Stimulated activated CD4-positive, alpha-beta T cell treated with anti-CD3 and anti-CD28 coated beads, Interleukin-4, amount 100 ng/mL, for 1 hour (primary cell): ENCODE results near the gene SPATA1.

Experiments used
- DNase-seq: peaks from one replicate; pipeline ENCODE4 v3.0.0-alpha.2; 2020

Gene SPATA1

GRCh38 chr1:84597011-84597410, 90.8 kb downstream of the SPATA1 start:
- no peak for DNase-seq

DNA sequence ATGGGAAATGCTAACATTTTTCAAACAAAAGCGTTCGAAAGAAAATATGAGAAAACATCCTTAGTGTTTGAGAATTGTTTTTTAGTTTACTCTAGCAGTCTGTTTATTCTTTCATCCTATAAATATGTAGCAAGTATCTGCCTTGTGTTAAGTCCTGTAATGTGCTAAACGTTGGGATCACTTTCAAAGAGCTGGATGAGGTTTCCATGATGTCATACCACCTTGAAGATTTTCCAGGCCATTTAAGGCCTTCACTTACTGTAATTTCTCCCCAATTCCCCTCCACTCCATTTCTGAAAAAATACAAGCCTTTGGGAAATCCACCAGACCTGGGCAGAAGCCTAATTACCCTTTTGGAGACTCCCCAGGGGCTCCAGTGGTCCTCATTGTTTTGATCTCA, 92.2 kb downstream of the SPATA1 start:
- no peak for DNase-seq

DNA sequence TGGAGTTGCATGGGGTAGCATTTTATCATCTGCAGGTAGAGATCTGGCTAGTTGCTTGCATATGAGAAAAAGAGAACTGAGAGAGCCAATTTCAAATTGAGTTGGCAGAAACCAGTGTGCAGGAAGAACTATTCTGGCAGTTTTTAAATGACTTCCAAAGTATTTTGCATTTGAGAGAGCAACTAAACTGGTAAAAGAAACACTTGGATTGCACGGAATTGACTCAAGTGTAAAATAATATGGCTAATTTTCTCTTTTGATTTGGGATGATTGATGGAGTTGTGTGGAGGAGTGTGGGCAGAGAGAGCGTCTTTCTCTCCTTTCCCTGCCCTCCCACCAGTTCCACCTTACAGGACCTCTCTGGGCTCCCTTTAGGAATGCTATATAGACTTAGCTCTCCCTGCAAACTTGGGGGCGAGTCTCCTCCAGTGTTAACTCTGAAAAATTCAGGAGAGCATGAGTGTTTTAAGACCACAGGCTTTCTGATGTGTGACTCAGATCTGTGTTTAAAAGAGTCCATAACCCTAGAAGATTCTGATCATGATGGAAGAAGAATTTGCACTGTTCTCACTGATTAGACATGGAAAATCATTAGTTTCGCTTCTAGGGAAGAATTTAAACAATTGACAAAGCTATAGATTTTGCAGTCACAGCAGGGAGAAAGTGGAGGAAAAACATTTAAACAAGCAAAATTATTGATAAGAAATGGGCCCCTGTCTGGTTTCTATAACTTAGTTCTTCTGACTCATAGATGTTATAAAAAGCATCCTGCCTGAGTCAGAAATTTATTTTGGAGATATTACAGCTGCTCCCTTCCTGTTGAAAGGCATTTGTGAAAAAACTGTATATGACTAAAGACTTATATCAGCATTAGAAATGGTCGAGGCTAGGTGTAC, 92.9 kb downstream of the SPATA1 start:
- DNase-seq = no peak

DNA sequence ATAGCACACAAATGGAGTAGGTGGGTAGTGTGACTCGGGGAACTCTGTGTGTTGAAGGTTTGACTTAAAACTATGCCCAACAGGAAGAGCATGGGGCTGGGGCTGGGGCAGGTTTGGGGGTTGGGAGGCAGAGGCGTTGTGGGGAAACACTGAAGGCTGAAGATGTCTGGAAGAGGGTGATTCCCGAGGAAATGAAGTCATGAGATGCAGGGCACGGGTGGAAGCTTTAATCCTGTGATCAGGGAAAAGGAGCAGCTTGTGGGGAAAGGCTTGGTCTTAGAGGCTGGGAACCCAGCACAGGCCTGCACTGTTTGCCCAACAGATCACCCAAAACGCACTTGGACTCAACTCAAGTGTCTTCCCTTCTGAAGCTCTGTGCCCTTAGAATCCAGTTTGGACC, 94.6 kb downstream of the SPATA1 start:
- no peak for DNase-seq

DNA sequence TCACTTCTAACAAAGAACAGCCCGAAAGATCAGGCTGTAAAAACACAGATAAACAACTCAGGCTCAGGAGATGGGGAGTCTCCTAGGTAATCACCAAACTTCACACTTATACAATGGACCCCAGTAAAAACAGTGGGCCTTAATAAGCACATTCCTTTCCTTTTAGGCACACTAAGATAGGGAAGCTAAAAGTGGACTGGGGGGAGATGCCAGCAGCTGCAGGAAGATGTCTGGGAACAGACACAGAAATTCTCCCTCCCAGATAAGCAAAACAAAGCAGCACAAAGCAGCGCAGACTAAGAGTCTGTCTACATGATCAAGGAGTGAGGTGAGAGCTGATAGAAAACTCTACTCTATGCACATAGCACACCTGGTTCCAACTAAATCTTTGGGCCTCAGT, 97.0 kb downstream of the SPATA1 start:
- DNase-seq = no peak

DNA sequence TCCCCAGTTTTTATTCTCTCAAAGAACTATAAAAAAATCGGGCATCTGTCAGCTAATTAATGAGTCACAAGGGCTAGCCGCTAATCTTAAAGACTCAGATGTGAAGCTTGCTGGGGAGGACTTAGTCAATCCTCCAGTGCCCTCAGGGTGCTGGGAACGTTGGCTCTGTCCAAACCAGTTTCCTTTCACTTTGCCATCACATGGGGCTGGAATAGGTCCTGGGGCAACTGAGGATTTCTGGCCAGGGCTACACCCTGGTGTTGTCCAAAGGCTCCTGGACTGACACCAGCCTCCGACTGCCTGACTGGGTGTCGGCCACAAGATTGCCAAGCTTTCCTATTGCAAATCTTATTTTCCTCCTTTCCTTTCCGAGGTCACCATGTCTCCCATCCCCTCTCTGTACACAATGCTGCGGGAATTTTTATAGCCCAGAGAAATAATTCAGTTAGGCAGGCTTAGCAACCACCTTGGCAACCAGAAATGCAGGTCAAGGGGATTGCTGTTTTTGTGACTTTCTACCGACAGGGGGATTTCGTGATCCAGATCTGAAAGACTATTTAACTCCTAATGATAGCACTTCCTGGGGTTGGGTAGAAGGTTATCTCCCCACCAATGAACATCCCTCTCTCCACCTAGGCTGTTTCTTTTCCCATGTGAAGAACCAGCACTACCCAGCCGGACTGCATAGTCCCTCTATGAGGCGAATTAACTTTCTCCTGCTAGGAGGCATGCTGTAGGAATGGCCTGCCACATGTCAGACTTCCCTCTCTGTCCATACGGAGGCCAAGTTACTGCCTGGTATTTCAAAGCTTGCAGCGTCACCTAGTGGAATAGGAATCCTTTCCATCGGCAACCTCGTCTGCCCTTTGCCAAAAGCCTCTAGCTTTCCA, 98.0 kb downstream of the SPATA1 start:
- no peak for DNase-seq

GRCh38 chr1:84605157-84605556, 99.0 kb downstream of the SPATA1 start:
- DNase-seq = no peak

DNA sequence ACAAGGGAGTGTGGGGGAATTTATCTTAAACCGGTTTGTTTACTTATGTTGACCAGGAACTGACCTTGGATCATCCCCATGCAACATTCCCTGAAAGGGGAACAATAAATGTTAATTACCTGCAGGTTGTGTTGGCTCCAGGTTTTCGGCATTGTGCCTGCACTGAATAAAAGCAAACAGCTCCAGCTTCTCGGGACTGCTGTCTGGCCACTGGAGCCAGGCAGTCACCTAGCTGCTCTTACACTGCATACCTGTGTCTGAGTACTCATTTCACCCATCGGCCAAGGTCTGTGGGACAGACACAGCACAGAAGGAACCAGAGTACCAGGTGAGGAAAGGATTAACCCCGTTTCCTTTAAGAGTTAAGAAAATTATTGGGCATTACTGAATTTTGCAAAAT, 100.8 kb downstream of the SPATA1 start:
- no peak for DNase-seq

- no peak for DNase-seq
These were observed 104.9 kb downstream of the SPATA1 start for GRCh38 chr1:84611091-84611490.

- DNase-seq = no peak
These were observed 105.6 kb downstream of the SPATA1 start for GRCh38 chr1:84611796-84612195.

DNA sequence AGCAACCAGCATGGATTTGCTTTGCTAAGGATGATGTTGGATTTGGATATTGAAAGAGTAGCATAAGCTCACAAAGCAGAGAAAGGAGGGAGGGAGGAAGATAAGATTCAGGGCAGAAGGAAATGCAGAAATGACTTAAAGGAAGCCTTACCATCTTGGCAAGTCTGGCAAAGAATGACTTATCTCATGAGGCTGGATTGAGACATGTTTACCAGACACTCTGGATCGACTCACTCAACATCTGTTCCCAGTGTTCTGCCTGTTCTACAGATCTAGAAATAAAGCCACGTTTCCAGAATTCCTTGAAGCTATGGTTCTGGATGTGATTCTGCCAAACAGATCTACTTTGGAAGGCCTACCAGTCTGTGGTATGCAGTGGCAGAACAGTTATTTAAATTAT, 106.8 kb downstream of the SPATA1 start:
- no peak for DNase-seq

DNA sequence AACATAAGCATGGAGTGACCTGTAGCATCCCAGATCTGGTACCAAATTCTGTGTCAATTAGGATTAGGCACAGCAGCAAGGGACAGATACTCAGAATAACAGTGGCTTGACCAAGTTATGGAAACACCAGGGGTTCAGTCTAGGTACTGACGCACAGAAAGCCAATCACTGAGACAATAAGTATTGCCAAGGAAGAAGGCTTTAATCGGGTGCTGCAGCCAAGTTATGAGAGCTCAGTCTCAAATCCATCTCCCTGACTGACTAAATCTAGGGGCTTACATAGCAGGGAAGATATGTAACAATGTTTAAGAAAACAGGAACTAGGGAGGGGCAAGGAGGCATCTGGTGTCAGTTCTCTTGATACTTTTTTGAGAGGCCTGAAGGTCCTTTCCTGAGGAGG, 107.7 kb downstream of the SPATA1 start:
- DNase-seq = no peak

GRCh38 chr1:84615790-84616189, 109.6 kb downstream of the SPATA1 start:
- DNase-seq = no peak
